IMR-90 (cell line): Measurements from ENCODE around the gene SP140L. TPM values are rescaled to one million over a fixed set of nuclear protein-coding genes. Genes with fewer than 3 reads are reported as not detected.

Source experiments
- ATAC-seq: fragments of 200-7000 bp; cut with Tn5 transposase; 2 replicates; pipeline ENCODE4 v1.9.1; 2020; ENCODE audit warnings: low read depth, mild to moderate bottlenecking, moderate library complexity
- BruUV-seq: library from RNA; stranded (reverse); fragments of 400-500 nt; replicated peaks from 2 replicates; lab custom pipeline; 2021; lab: Mats Ljungman, UMichigan
- CTCF ChIA-PET: fragments of 300-600 bp; formaldehyde crosslinking; extraction: SDS; loops from one replicate; lab custom pipeline; 2021; ENCODE audit warnings: antibody characterized with exemption; lab: Yijun Ruan, JAX
- POLR2A ChIA-PET: fragments of 300-600 bp; sonication (Branson Sonifier 250); formaldehyde crosslinking; loops from one replicate; lab custom pipeline; 2022; ENCODE audit warnings: antibody characterized with exemption; ENCODE audit not compliant: unreplicated experiment; lab: Charles Lee
- DNase-seq: peaks from one replicate; pipeline ENCODE4 v3.0.0; 2013
- H2AFZ ChIP-seq: replicated peaks from 2 replicates; pipeline ENCODE3; 2013; ENCODE audit warnings: low read length, mild to moderate bottlenecking; ENCODE audit not compliant: poor library complexity
- H2AK5ac ChIP-seq: 2 replicates; pipeline ENCODE4 v1.6.1; 2013; ENCODE audit warnings: low read depth, low read length, inconsistent platforms
- H2AK9ac ChIP-seq: replicated peaks from 2 replicates; pipeline ENCODE3; 2013; ENCODE audit warnings: mild to moderate bottlenecking, low read depth, low read length, moderate library complexity; ENCODE audit not compliant: poor library complexity
- H2BK120ac ChIP-seq: 2 replicates; pipeline ENCODE4 v1.6.1; 2013; ENCODE audit warnings: low read depth, low read length, inconsistent platforms
- H2BK15ac ChIP-seq: 3 replicates; pipeline ENCODE4 v1.6.1; 2013; ENCODE audit warnings: low read depth, low read length, inconsistent platforms
- H2BK20ac ChIP-seq: 2 replicates; pipeline ENCODE4 v1.6.1; 2013; ENCODE audit warnings: low read depth, mild to moderate bottlenecking, inconsistent platforms, low read length, moderate library complexity
- H2BK5ac ChIP-seq: 2 replicates; pipeline ENCODE4 v1.6.1; 2013; ENCODE audit warnings: mild to moderate bottlenecking, low read depth, low read length, inconsistent platforms; ENCODE audit not compliant: poor library complexity, severe bottlenecking
- H3K14ac ChIP-seq: replicated peaks from 2 replicates; pipeline ENCODE4 v1.6.1; 2013; ENCODE audit warnings: low read depth, low read length, inconsistent platforms
- H3K18ac ChIP-seq: 2 replicates; pipeline ENCODE4 v1.6.1; 2013; ENCODE audit warnings: low read depth, low read length, control low read depth
- H3K23ac ChIP-seq: 2 replicates; pipeline ENCODE4 v1.6.1; 2013; ENCODE audit warnings: low read depth, low read length, inconsistent platforms
- H3K27ac ChIP-seq: 2 replicates; pipeline ENCODE4 v1.5.1; 2013; ENCODE audit warnings: mild to moderate bottlenecking, control low read depth, low read length; ENCODE audit not compliant: insufficient read depth
- H3K27me3 ChIP-seq: 2 replicates; pipeline ENCODE4 v1.6.1; 2013; ENCODE audit warnings: low read length; ENCODE audit not compliant: control insufficient read depth, insufficient read depth
- H3K36me3 ChIP-seq: 2 replicates; pipeline ENCODE4 v1.6.1; 2013; ENCODE audit warnings: low read length, mixed read lengths; ENCODE audit not compliant: control insufficient read depth, insufficient read depth
- H3K4ac ChIP-seq: 2 replicates; pipeline ENCODE4 v1.6.1; 2013; ENCODE audit warnings: low read depth, low read length, inconsistent platforms
- H3K4me1 ChIP-seq: 2 replicates; pipeline ENCODE4 v1.6.1; 2013; ENCODE audit warnings: low read length, mixed read lengths; ENCODE audit not compliant: control insufficient read depth, insufficient read depth
- H3K4me2 ChIP-seq: 2 replicates; pipeline ENCODE4 v1.6.1; 2013; ENCODE audit warnings: low read depth, mild to moderate bottlenecking, control low read depth, low read length, moderate library complexity
- H3K4me3 ChIP-seq: 2 replicates; pipeline ENCODE4 v1.5.1; 2013; ENCODE audit warnings: low read depth, mild to moderate bottlenecking, control low read depth, low read length, moderate library complexity; ENCODE audit not compliant: insufficient read depth
- H3K56ac ChIP-seq: 2 replicates; pipeline ENCODE4 v1.6.1; 2013; ENCODE audit warnings: low read length, inconsistent platforms; ENCODE audit not compliant: insufficient read depth; ENCODE audit errors: extremely low read depth
- H3K79me1 ChIP-seq, 2 experiments: 2 replicates each; pipeline ENCODE4 v1.6.1; 2013; ENCODE audit warnings: low read length in 2 of 2, inconsistent platforms in 1 of 2, low read depth in 1 of 2
- H3K9ac ChIP-seq: 2 replicates; pipeline ENCODE4 v1.6.1; 2013; ENCODE audit warnings: low read depth, low read length, control low read depth
- H3K9me1 ChIP-seq: 2 replicates; pipeline ENCODE4 v1.6.1; 2013; ENCODE audit warnings: low read length, inconsistent platforms; ENCODE audit not compliant: insufficient read depth
- H3K9me3 ChIP-seq: 2 replicates; pipeline ENCODE4 v1.6.1; 2013; ENCODE audit warnings: low read length; ENCODE audit not compliant: control insufficient read depth, insufficient read depth
- H4K20me1 ChIP-seq: 2 replicates; pipeline ENCODE4 v1.6.1; 2013; ENCODE audit warnings: low read length, inconsistent platforms; ENCODE audit not compliant: insufficient read depth
- H4K5ac ChIP-seq: 2 replicates; pipeline ENCODE4 v1.6.1; 2013; ENCODE audit warnings: mild to moderate bottlenecking, low read depth, low read length, control low read depth
- H4K8ac ChIP-seq, 2 experiments: 2 replicates each; pipeline ENCODE4 v1.6.1; 2013; ENCODE audit warnings: low read depth in 2 of 2, low read length in 2 of 2, control low read depth in 1 of 2, inconsistent platforms in 1 of 2
- H4K91ac ChIP-seq: 2 replicates; pipeline ENCODE4 v1.6.1; 2013; ENCODE audit warnings: low read depth, low read length, inconsistent platforms; ENCODE audit not compliant: insufficient read depth
- CHD1 ChIP-seq: IDR thresholded peaks from 2 replicates; pipeline ENCODE4 v1.6.1; 2012; ENCODE audit warnings: low read depth, low read length, improper control_type of control experiment
- RFX5 ChIP-seq: IDR thresholded peaks from 2 replicates; pipeline ENCODE4 v1.8.0; 2012; ENCODE audit warnings: low read depth, mild to moderate bottlenecking, low read length, moderate library complexity
- WGBS, 2 experiments: methylation state at CpG; one replicate each; pipeline versions ENCODE4 v1.1.5 to v1.1.7; 2013; ENCODE audit warnings: missing lambda C conversion rate in 2 of 2; ENCODE audit not compliant: insufficient read length in 1 of 2; ENCODE audit errors: extremely low coverage in 2 of 2; 5-methylcytosine and 5-hydroxymethylcytosine counted together
- dilution Hi-C: fragments of 300-500 bp; cut with HindIII; formaldehyde crosslinking; loops from one replicate; pipeline ENCODE4 v1.14.3; 2018; ENCODE audit warnings: low sequenced_read_pairs; ENCODE audit not compliant: unreplicated experiment
- in situ Hi-C: fragments of 300-500 bp; cut with MboI; formaldehyde crosslinking; loops from 3 replicates; pipeline ENCODE4 v1.14.3; 2019; ENCODE audit warnings: low sequenced_read_pairs, inconsistent platforms, mixed read lengths
- intact Hi-C: fragments of 100-400 bp; cut with micrococcal nuclease; formaldehyde crosslinking; loops from 2 replicates; pipeline ENCODE4 v1.10.0; 2022
- polyA plus RNA-seq, 3 experiments: library from polyadenylated mRNA; depleted of rRNA; stranded (reverse); fragments of >200 nt; gene quantifications; 2 replicates each; pipeline ENCODE4 v1.2.3, GENCODE V29; 2012; ENCODE audit warnings: low replicate concordance in 1 of 3
- total RNA-seq: library from RNA; depleted of rRNA; stranded (reverse); fragments of >200 nt; gene quantifications from 2 replicates; pipeline ENCODE4 v1.2.3, GENCODE V29; 2012

Gene SP140L
- total and polyA plus RNA-seq, 2 of the 4 experiments (the other 2 are of a cell fraction): 5.4 to 11.2 TPM

DNA sequence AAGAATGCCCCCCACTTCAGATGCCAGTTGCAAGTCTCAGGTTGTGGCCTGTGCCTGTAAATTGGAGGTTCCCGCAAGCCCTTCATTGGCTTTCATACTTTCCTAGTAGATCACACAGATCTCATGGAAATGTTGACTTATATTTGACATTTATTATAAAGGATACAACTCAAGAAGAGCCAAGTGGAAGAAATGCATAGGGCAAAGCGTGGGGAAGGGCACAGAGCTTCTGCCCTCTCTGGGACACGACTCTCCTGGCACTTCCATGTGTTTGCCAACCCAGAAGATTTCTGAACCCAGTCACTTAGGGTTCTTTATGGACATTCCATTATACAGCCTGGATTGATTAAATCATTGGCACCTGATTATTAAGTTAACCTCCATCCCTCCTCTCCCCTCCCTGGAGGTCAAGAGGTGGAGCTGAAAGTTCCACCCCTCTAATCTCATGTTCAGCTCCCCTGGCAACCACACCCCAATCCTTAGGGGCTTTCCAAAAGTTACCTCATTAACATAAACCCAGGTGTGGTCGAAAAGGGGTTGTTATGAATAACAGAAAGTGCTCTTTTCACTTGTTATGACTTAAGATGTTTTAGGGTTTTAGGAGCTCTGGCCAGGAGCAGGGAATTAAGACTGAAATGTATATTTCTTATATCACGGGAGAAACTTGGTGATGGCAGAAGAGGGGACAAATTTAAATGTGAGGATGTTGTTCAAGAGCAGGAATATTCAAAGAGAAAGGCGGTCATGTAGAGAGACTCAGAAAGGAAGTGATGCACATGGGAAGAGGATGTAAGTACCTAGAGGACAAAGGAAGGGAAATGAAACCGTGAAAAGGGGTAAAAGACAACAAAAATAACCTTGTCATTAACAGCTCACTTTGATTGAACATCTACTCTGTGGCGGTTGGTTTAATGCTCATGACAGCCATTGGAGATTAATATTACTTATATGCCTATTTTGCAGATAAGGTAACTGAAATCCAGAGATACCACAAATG, 120.8 kb downstream of the SP140L start:
- in situ Hi-C loops: no loop called here
- dilution Hi-C loops: no loop called here
- Histone ChIP-seq H3K9me1 (peaks cover 3% of the 10 kb centered on the region), H3K18ac (no peak overlapping the region), H3K79me1 (peaks cover 8 to 29% of the 10 kb centered on the region in 2 experiments; a peak in 3 of 4 replicates), H4K5ac (no peak overlapping the region), H3K4me1 (peaks cover 2% of the 10 kb centered on the region; the same call in 1 of the 2 replicates), H2AFZ (no peak overlapping the region), H3K56ac (no peak overlapping the region), H2BK20ac (no peak overlapping the region), H3K4ac (no peak overlapping the region), H2AK9ac (no peak overlapping the region), H3K14ac (no peak overlapping the region), H2BK15ac (no peak overlapping the region), H4K20me1 (no peaks in the 10 kb centered on the region), H4K91ac (no peak overlapping the region), H3K23ac (no peak overlapping the region), H3K4me3 (no peak overlapping the region), H2AK5ac (no peak overlapping the region), H3K9me3 (no peaks in the 10 kb centered on the region), H2BK120ac (no peak overlapping the region), H3K9ac (no peak overlapping the region), H3K27ac (no peak overlapping the region), H3K27me3 (no peaks in the 10 kb centered on the region), H3K36me3 (peaks cover 29% of the 10 kb centered on the region), H2BK5ac (no peak overlapping the region), H4K8ac (no peak overlapping the region), H3K4me2 (no peak overlapping the region)
- ChIA-PET POLR2A (no interaction called here), CTCF (no interaction called here)
- 94% methylated on average over 3 of the region's 8 CpGs; no CpG with 5 or more reads in 1 of the 2 experiments for WGBS, 2 experiments
- ATAC-seq (no peak), DNase-seq (no peak)
- intact Hi-C loops: no loop called here
- no TSS peak for BruUV-seq
- no peak for TF ChIP-seq CHD1
- TF ChIP-seq RFX5: no peak
